H1 (cell line): Measurements from ENCODE around the gene MED28. TPM values are rescaled to one million over a fixed set of nuclear protein-coding genes. Genes with fewer than 3 reads are reported as not detected.

Source experiments
- CTCF ChIA-PET: fragments of 300-600 bp; sonication (Branson Sonifier 250); formaldehyde crosslinking; loops from one replicate; lab custom pipeline; 2021; ENCODE audit not compliant: partially characterized antibody; lab: Charles Lee
- POLR2A ChIA-PET: fragments of 300-600 bp; sonication (Branson Sonifier 250); formaldehyde crosslinking; loops from one replicate; lab custom pipeline; 2021; ENCODE audit warnings: inconsistent platforms; ENCODE audit not compliant: partially characterized antibody; lab: Charles Lee
- DNase-seq, 2 experiments: peaks; one replicate each; pipeline versions ENCODE4 v3.0.0 to v3.0.0-alpha.2; 2010 to 2022; ENCODE audit warnings: low spot score in 2 of 2, low read depth in 1 of 2, mixed read lengths in 1 of 2
- FAIRE-seq: peaks from 2 replicates; lab custom pipeline; 2011; peaks lifted over from hg19 to GRCh38; lab: Jason Lieb, UNC
- H2AFZ ChIP-seq: 2 replicates; pipeline ENCODE4 v1.8.1; 2012; ENCODE audit warnings: low read length, inconsistent platforms
- H2AK5ac ChIP-seq: 2 replicates; pipeline ENCODE4 v1.6.1; 2013; ENCODE audit warnings: low read depth, low read length
- H2BK120ac ChIP-seq: replicated peaks from 2 replicates; pipeline ENCODE3; 2013; ENCODE audit warnings: low read depth, low read length, inconsistent platforms
- H2BK12ac ChIP-seq: 2 replicates; pipeline ENCODE4 v1.6.1; 2013; ENCODE audit warnings: low read depth, low read length
- H2BK15ac ChIP-seq: 2 replicates; pipeline ENCODE4 v1.6.1; 2013; ENCODE audit warnings: low read length
- H2BK20ac ChIP-seq: 2 replicates; pipeline ENCODE4 v1.6.1; 2013; ENCODE audit warnings: low read length
- H2BK5ac ChIP-seq: 2 replicates; pipeline ENCODE4 v1.6.1; 2013; ENCODE audit warnings: low read depth, low read length
- H3K14ac ChIP-seq: 2 replicates; pipeline ENCODE4 v1.6.1; 2013; ENCODE audit warnings: inconsistent platforms; ENCODE audit not compliant: insufficient read length
- H3K18ac ChIP-seq: 2 replicates; pipeline ENCODE4 v1.6.1; 2013; ENCODE audit warnings: low read length; ENCODE audit errors: extremely low read depth
- H3K23ac ChIP-seq: 2 replicates; pipeline ENCODE4 v1.6.1; 2013; ENCODE audit warnings: inconsistent platforms; ENCODE audit not compliant: insufficient read length
- H3K23me2 ChIP-seq: 2 replicates; pipeline ENCODE4 v1.6.1; 2013; ENCODE audit warnings: low read depth, low read length
- H3K27ac ChIP-seq: 2 replicates; pipeline ENCODE4 v1.6.1; 2011; ENCODE audit warnings: low read depth, low read length, inconsistent platforms
- H3K27me3 ChIP-seq, 4 experiments: replicated peaks in 1 of 4; 1 replicate in 1 of 4; 2 replicates in 3 of 4; pipeline versions ENCODE4 v1.6.1 to v1.8.1; 2011 to 2013; ENCODE audit warnings: low read length in 3 of 4, mild to moderate bottlenecking in 3 of 4, inconsistent platforms in 2 of 4, mixed read lengths in 2 of 4, moderate library complexity in 1 of 4; ENCODE audit not compliant: control insufficient read depth in 3 of 4, insufficient read depth in 3 of 4; ENCODE audit errors: extremely low read depth in 1 of 4
- H3K36me3 ChIP-seq, 4 experiments: 2 replicates each; pipeline versions ENCODE4 v1.6.1 to v1.8.1; 2011 to 2013; ENCODE audit warnings: mild to moderate bottlenecking in 4 of 4, low read length in 3 of 4, moderate library complexity in 2 of 4, control low read depth in 1 of 4, inconsistent platforms in 1 of 4; ENCODE audit not compliant: insufficient read depth in 4 of 4, control insufficient read depth in 2 of 4
- H3K4ac ChIP-seq: replicated peaks from 2 replicates; pipeline ENCODE3; 2013; ENCODE audit warnings: low read length, low read depth, mixed read lengths, inconsistent platforms; ENCODE audit not compliant: insufficient read length
- H3K4me1 ChIP-seq, 4 experiments: replicated peaks in 1 of 4; 1 replicate in 1 of 4; 2 replicates in 3 of 4; pipeline versions ENCODE4 v1.6.1 to v1.8.1; 2011 to 2013; ENCODE audit warnings: low read length in 3 of 4, inconsistent platforms in 2 of 4, mixed read lengths in 1 of 4; ENCODE audit not compliant: insufficient read depth in 4 of 4, control insufficient read depth in 3 of 4
- H3K4me2 ChIP-seq, 2 experiments: 2 replicates each; pipeline versions ENCODE4 v1.6.1 to v1.8.1; 2011 to 2013; ENCODE audit warnings: low read depth in 2 of 2, low read length in 2 of 2, control low read depth in 1 of 2, inconsistent platforms in 1 of 2, mild to moderate bottlenecking in 1 of 2; ENCODE audit not compliant: insufficient read depth in 1 of 2
- H3K4me3 ChIP-seq, 4 experiments: fragments of 200-600, 300-600 bp in 1 of 4; sonication (generic), shearing (Covaris generic), sonication (Bioruptor Twin) in 1 of 4; 2 replicates each; pipeline versions ENCODE4 v1.5.1 to v1.8.1; 2011 to 2016; ENCODE audit warnings: low read length in 4 of 4, low read depth in 3 of 4, control low read depth in 2 of 4, inconsistent platforms in 2 of 4, mild to moderate bottlenecking in 2 of 4, mixed read lengths in 1 of 4, moderate library complexity in 1 of 4; ENCODE audit not compliant: insufficient read depth in 2 of 4; ENCODE audit errors: extremely low read depth in 1 of 4
- H3K56ac ChIP-seq: replicated peaks from 2 replicates; pipeline ENCODE3; 2013; ENCODE audit warnings: low read depth, mild to moderate bottlenecking, mixed read lengths, low read length, inconsistent platforms; ENCODE audit not compliant: insufficient read length
- H3K79me1 ChIP-seq: 2 replicates; pipeline ENCODE4 v1.6.1; 2013; ENCODE audit warnings: low read depth, low read length, control low read depth
- H3K79me2 ChIP-seq, 2 experiments: 2 replicates each; pipeline versions ENCODE4 v1.6.1 to v1.8.1; 2012 to 2013; ENCODE audit warnings: low read length in 2 of 2, mild to moderate bottlenecking in 2 of 2, inconsistent platforms in 1 of 2; ENCODE audit not compliant: insufficient read depth in 2 of 2, control insufficient read depth in 1 of 2
- H3K9ac ChIP-seq, 4 experiments: replicated peaks in 1 of 4; 1 replicate in 1 of 4; 2 replicates in 3 of 4; pipeline versions ENCODE4 v1.6.1 to v1.8.1; 2011 to 2013; ENCODE audit warnings: low read depth in 3 of 4, low read length in 3 of 4, control low read depth in 2 of 4, mild to moderate bottlenecking in 2 of 4, moderate library complexity in 2 of 4, inconsistent platforms in 1 of 4; ENCODE audit errors: extremely low read depth in 1 of 4
- H3K9me3 ChIP-seq, 2 experiments: 2 replicates each; pipeline versions ENCODE4 v1.6.1 to v1.8.1; 2012 to 2013; ENCODE audit warnings: mild to moderate bottlenecking in 2 of 2, moderate library complexity in 2 of 2, control low read depth in 1 of 2, inconsistent platforms in 1 of 2, low read depth in 1 of 2, low read length in 1 of 2, mixed read lengths in 1 of 2; ENCODE audit not compliant: insufficient read depth in 2 of 2
- H4K20me1 ChIP-seq, 2 experiments: replicated peaks in 1 of 2; 2 replicates each; pipeline versions ENCODE3 to v1.8.1; 2011 to 2013; ENCODE audit warnings: inconsistent platforms in 2 of 2, low read length in 2 of 2, mild to moderate bottlenecking in 1 of 2; ENCODE audit not compliant: insufficient read depth in 2 of 2, control insufficient read depth in 1 of 2
- H4K5ac ChIP-seq: 2 replicates; pipeline ENCODE4 v1.6.1; 2013; ENCODE audit warnings: low read length, low read depth, mixed read lengths, inconsistent platforms; ENCODE audit not compliant: insufficient read length
- H4K8ac ChIP-seq: 2 replicates; pipeline ENCODE4 v1.8.0; 2013; ENCODE audit warnings: mild to moderate bottlenecking, moderate library complexity, low read length, inconsistent platforms; ENCODE audit not compliant: insufficient read depth; ENCODE audit errors: extremely low read depth
- H4K91ac ChIP-seq: replicated peaks from 2 replicates; pipeline ENCODE3; 2013; ENCODE audit warnings: low read length, mixed read lengths, inconsistent platforms; ENCODE audit not compliant: insufficient read length
- CEBPB ChIP-seq: IDR thresholded peaks from 2 replicates; pipeline ENCODE4 v1.6.1; 2012; ENCODE audit warnings: low read depth, low read length
- WGBS, 2 experiments: shearing (Covaris generic) in 1 of 2; methylation state at CpG; one replicate each; pipeline versions ENCODE4 v1.1.6 to v1.1.7; 2013 to 2015; ENCODE audit warnings: low lambda C conversion rate in 2 of 2, mixed read lengths in 2 of 2, inconsistent platforms in 1 of 2, low coverage in 1 of 2, missing lambda C conversion rate in 1 of 2; ENCODE audit not compliant: insufficient replicate concordance in 2 of 2, insufficient coverage in 1 of 2, insufficient read length in 1 of 2; ENCODE audit errors: extremely low coverage in 1 of 2, missing lambda C conversion rate in 1 of 2; 5-methylcytosine and 5-hydroxymethylcytosine counted together
- polyA plus RNA-seq, 7 experiments: library from polyadenylated mRNA; depleted of rRNA in 3 of 7; stranded (reverse) in 5 of 7; unstranded in 2 of 7; fragments of >200 nt in 5 of 7; fragments of 200-250 nt in 2 of 7; gene quantifications; 1 replicate in 5 of 7; 2 replicates in 1 of 7; 4 replicates in 1 of 7; pipeline versions ENCODE4 v1.2.1 to v1.2.3, GENCODE V29; 2011 to 2013; ENCODE audit warnings: missing spikeins in 2 of 7, mixed read lengths in 2 of 7
- total RNA-seq: library from RNA; stranded (reverse); fragmentation: NEBNext Ultra II Directional; extraction: Animal tissue kit (Norgen Biotek cat#: 25700); gene quantifications from 2 replicates; pipeline ENCODE4 v1.2.1, GENCODE V29; 2021

MED28 gene
- total and polyA plus RNA-seq, 2 of the 8 experiments (the other 6 are each of a cell fraction or from before 2014, with no cell fraction given), result 24.0 to 87.1 TPM

GRCh38 chr4:17665346-17665745 is 50.9 kb downstream of the MED28 start:
- Histone ChIP-seq H2BK20ac (no peak overlapping the region), H4K8ac (no peak overlapping the region), H2BK12ac (no peak overlapping the region), H4K5ac (no peak overlapping the region), H4K20me1 (no peaks in the 10 kb centered on the region), H3K27me3 (no peaks in the 10 kb centered on the region), H2AFZ (no peak overlapping the region), H3K9me3 (0 out of 4 replicates have a peak, but pooled peaks cover 0 to 2% of the 10 kb centered on the region in 2 experiments), H3K23ac (no peak overlapping the region), H3K4ac (no peak overlapping the region), H3K36me3 (no peaks in the 10 kb centered on the region), H2BK120ac (no peak overlapping the region), H3K4me3 (no peak overlapping the region), H4K91ac (no peak overlapping the region), H3K14ac (no peak overlapping the region), H3K79me1 (no peaks in the 10 kb centered on the region), H3K18ac (no peak overlapping the region), H3K4me1 (no peaks in the 10 kb centered on the region), H3K27ac (no peak overlapping the region), H3K23me2 (no peaks in the 10 kb centered on the region), H2BK15ac (no peak overlapping the region), H3K4me2 (no peak overlapping the region), H3K79me2 (no peaks in the 10 kb centered on the region), H2AK5ac (no peak overlapping the region), H2BK5ac (no peak overlapping the region), H3K56ac (no peak overlapping the region), H3K9ac (no peak overlapping the region)
- FAIRE-seq, result no peak
- no peak for DNase-seq
- POLR2A ChIA-PET, result no interaction called here
- no peak for TF ChIP-seq CEBPB
- CTCF ChIA-PET, result no interaction called here
- 89% methylated on average over 1 of the region's 1 CpG; no CpG with 5 or more reads in 1 of the 2 experiments for WGBS, 2 experiments
